Testis (tissue), 3 donors: ENCODE results near the gene NTMT1. TPM values are rescaled to one million over a fixed set of nuclear protein-coding genes. Genes with fewer than 3 reads are reported as not detected.

Source experiments
- DNase-seq: peaks from one replicate; pipeline ENCODE4 v3.0.0-alpha.2; 2019
- H3K27ac ChIP-seq, 2 donors: fragments of 200-600 bp; sonication (generic); one replicate each; pipeline ENCODE4 v1.5.1; 2019
- H3K27me3 ChIP-seq: fragments of 200-600 bp; sonication (generic); one replicate; pipeline ENCODE4 v1.5.1; 2019
- H3K36me3 ChIP-seq: fragments of 200-600 bp; sonication (generic); one replicate; pipeline ENCODE4 v1.5.1; 2017; ENCODE audit warnings: low read depth; ENCODE audit errors: missing control alignments
- H3K4me1 ChIP-seq: fragments of 200-600 bp; sonication (generic); one replicate; pipeline ENCODE4 v1.5.1; 2019
- H3K4me3 ChIP-seq, 2 donors: fragments of 200-600 bp; sonication (generic); one replicate each; pipeline ENCODE4 v1.5.1; 2017 to 2019
- H3K9me3 ChIP-seq: fragments of 200-600 bp; sonication (generic); one replicate; pipeline ENCODE4 v1.5.1; 2017
- CTCF ChIP-seq, 3 experiments: fragments of 450-650 bp in 2 of 3; fragments of 200-600 bp in 1 of 3; sonication (generic) in 1 of 3; IDR thresholded peaks; one replicate each; pipeline ENCODE4 v1.5.1; 2016 to 2019; ENCODE audit warnings: antibody characterized with exemption in 3 of 3, mild to moderate bottlenecking in 2 of 3, moderate library complexity in 1 of 3
- POLR2A ChIP-seq: fragments of 450-650 bp; IDR thresholded peaks from one replicate; pipeline ENCODE4 v1.6.1; 2017; ENCODE audit warnings: antibody characterized with exemption, mild to moderate bottlenecking, moderate library complexity
- WGBS, 2 donors: methylation state at CpG; one replicate each; pipeline ENCODE4 v1.1.5; 2018; 5-methylcytosine and 5-hydroxymethylcytosine counted together
- intact Hi-C: fragments of 100-400 bp; cut with DNase I; formaldehyde crosslinking; loops from one replicate; pipeline ENCODE4 v1.15.1; 2023; ENCODE audit warnings: low total_unique reads
- polyA plus RNA-seq: library from polyadenylated mRNA; stranded (reverse); fragments of 350-450 nt; fragmentation: Illumina TruSeq; extraction: RNeasy Lipid Tissue Mini Kit (QIAGEN cat#74804); gene quantifications from one replicate; pipeline ENCODE4 v1.2.3, GENCODE V29; 2014; ENCODE audit warnings: low read depth, low replicate concordance; ENCODE audit not compliant: insufficient read depth
- total RNA-seq, 2 donors: library from RNA; depleted of rRNA; stranded (reverse); fragments of >200 nt; gene quantifications; one replicate each; pipeline ENCODE4 v1.2.3, GENCODE V29; 2016

NTMT1 gene
- total and polyA plus RNA-seq, 3 donors from 2014 or later = 71.8 to 189 (median 82.6) TPM

- DNase-seq = no peak
- Histone ChIP-seq H3K9me3 (no peaks in the 10 kb centered on the region), H3K4me1 (peaks cover 19% of the 10 kb centered on the region), H3K27ac (no peak overlapping the region), H3K4me3 (no peak overlapping the region), H3K27me3 (no peaks in the 10 kb centered on the region), H3K36me3 (no peaks in the 10 kb centered on the region)
- no peak for TF ChIP-seq CTCF (IDR thresholded peaks at IDR 0.05)
- no peak for TF ChIP-seq POLR2A
- 65 to 74% methylated on average over 16 to 19 of the region's 19 CpGs for WGBS, 2 donors
- intact Hi-C loops = no loop called here
Observed at GRCh38 chr9:129613520-129614175, 12.3 kb upstream of the NTMT1 start.

- Histone ChIP-seq H3K4me3 (no peak overlapping the region), H3K36me3 (no peaks in the 10 kb centered on the region), H3K27me3 (no peaks in the 10 kb centered on the region), H3K4me1 (peaks cover 11% of the 10 kb centered on the region), H3K9me3 (no peaks in the 10 kb centered on the region), H3K27ac (no peak overlapping the region)
- 87 to 89% methylated on average over 7 to 10 of the region's 10 CpGs for WGBS, 2 donors
- intact Hi-C loops = no loop called here
- no peak for TF ChIP-seq CTCF (IDR thresholded peaks at IDR 0.05)
- TF ChIP-seq POLR2A = no peak
- DNase-seq = no peak
Observed at GRCh38 chr9:129614932-129615331, 11.0 kb upstream of the NTMT1 start.

GRCh38 chr9:129615407-129616285, 10.3 kb upstream of the NTMT1 start:
- no peaks in the 10 kb centered on the region for H3K9me3 ChIP-seq
- no peak for TF ChIP-seq POLR2A
- 84 to 91% methylated on average over 20 to 31 of the region's 31 CpGs for WGBS, 2 donors

GRCh38 chr9:129617167-129617566, 8.8 kb upstream of the NTMT1 start:
- no peaks in the 10 kb centered on the region for H3K9me3 ChIP-seq

More at GRCh38 chr9:129615407-129616285, 10.3 kb upstream of the NTMT1 start:
- no peak for DNase-seq
- no peaks in the 10 kb centered on the region for H3K27me3 ChIP-seq
- intact Hi-C loops = no loop called here
- H3K27ac ChIP-seq = no peak overlapping the region
- no peaks in the 10 kb centered on the region for H3K36me3 ChIP-seq
- peaks cover 12% of the 10 kb centered on the region for H3K4me1 ChIP-seq
- H3K4me3 ChIP-seq = no peak overlapping the region

More at GRCh38 chr9:129617167-129617566, 8.8 kb upstream of the NTMT1 start:
- WGBS, 2 donors = 19% methylated on average over 1 of the region's 1 CpG; no CpG with 5 or more reads in 1 of the 2 donors
- TF ChIP-seq CTCF (IDR thresholded peaks at IDR 0.05) = no peak
- TF ChIP-seq POLR2A = no peak
- intact Hi-C loops = no loop called here
- no peak for DNase-seq
- Histone ChIP-seq H3K27ac (no peak overlapping the region), H3K27me3 (no peaks in the 10 kb centered on the region), H3K36me3 (no peaks in the 10 kb centered on the region), H3K4me3 (no peak overlapping the region), H3K4me1 (peaks cover 8% of the 10 kb centered on the region)
